GDM1 (cell line): Measurements from ENCODE around the gene CDH4.

Source experiments
- DNase-seq: peaks from one replicate; lab custom pipeline; 2025; lab: John Stamatoyannopoulos, UW

CDH4 gene

DNA sequence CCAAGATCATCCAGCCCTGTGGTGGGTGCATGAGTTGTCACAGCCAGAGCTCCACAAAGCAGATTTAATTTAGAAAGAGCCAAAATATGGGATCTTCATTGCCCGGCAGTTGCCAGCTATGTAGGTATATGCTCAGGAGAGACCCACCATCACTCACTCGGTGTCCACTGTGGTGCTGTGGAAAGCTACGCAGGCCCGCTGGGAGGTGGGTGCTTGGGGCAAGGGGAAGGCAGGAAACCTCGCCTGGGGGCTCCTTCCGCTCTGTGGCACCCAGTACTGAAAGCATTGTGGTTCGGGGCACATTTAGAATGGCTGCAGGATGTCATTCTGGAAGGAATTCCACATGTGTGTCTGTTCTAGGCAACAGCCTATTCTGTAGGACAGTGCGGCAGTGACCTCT is 553.7 kb downstream of the CDH4 start:
- DNase-seq: no peak

DNA sequence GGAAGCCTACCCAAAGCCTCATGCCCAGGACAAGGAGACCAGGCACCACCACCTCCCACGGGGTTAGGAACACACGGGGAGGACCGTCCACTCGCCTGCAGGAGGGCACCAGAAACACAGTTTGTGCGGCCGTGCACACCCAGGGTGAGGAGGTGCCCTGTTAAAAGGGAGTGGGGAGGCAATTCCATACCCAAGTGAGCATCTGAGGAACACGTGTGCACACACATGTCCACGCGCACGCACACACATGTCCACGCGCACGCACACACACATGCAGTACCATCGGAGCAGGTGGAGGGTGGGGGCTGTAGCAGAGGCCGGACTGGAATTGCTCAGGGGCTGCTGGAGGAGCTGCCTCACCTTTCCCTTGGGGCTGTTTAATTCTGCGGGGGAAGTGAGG is 554.3 kb downstream of the CDH4 start:
- DNase-seq: no peak

DNA sequence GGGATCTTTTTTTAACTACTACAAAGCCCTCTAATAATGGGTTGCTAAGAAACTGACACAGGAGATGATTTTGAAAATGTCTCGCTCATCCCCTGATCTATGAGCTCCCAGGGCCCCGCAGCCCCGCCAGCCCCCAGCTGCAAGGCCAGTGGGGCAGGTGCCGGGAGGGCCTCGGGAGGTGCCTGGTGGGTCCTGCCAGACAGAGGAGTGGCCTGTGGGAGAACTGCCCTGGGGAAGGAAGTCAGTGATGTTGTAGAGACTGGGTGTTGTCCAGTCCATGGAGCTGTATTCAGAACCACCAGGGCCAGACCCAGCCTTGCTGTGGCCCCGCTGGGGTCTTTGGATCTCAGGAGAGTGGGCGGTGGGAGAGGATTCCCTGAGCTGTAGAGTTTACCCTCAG is 554.9 kb downstream of the CDH4 start:
- DNase-seq: no peak

DNA sequence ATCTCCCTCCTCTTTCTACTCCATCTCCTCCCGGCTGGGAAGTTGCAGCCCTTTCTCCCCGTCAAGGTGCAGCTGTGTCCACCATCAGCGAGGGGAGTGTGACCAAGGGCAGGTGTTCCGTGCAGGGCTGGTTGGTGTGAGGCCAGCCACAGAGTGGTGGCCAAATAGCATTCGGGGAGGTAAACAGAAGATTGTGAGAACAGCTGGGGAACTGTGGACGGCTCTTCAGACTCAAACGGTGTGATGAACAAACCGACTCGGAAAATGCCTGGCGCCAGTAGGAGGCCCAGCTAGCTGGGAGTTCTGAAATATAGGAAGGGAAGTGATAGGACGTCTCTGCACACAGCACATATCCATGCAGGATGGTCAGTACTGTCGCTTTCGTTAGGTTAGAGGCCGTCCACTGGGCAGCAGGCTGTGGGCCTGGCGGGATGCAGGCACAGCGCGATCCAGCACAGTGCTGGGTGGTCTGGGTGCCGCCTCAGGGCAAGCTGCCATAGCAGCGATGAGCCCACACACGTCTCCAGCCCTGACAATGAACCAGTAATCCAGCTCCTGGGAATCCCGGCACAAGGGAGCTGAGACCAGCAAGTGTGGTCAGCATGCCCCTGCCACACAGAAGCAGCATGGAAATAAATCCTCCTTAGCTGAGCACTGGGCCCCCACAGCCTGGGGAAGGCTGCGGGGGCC is 555.6 kb downstream of the CDH4 start:
- DNase-seq: no peak

DNA sequence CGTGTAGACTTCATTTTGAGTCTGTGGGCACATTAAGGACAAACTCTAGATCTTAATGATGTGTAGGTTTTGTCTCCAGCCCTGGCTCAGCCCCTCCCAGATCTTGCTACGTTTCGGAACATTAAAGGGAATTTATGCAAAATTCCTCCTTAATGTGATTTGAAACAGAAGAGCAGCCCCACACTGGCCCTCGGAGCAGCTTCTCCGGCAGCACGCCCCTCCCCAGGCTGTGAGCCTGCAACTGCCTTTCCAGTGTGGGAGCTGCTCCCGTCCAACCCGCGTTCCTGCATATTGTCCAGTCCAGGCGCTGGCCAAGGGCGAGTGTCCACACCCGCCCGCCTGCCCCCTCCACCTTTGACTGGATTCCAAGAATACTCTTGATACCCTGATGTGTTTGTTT is 556.4 kb downstream of the CDH4 start:
- DNase-seq: no peak

DNA sequence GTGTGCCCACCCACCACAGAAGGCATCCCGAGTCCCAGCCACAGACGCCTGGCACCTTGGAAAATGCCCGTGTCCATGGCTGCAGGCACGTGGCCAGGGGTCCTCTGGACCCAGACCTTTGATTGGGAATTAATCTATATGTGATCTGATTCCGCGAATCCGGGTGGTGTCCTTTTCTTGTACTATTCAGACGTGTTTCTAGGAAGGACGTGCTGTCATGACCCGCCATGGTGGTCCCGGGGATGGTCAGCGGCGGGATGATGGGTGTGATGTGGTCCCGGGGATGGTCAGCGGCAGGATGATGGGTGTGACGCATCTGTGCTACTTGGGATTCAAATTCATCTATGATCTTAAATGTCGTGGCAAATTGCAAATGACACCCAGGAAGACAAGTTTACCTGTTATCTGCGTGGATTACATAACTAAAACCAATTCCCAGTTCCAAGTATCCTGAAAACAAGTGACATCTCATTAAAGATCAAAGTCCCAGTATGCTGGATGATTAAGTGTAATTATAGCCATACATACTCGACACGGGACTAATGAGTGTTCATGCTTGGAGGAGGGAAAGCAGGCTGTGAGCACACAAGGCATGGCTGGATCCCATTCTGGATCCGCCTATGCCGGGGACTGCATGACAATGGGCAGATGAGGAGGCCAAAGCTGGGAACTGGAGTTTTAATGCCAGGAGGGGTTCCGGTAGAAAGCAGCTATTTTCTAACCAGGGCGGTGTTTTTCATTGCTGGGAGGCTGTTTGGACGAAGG is 557.1 kb downstream of the CDH4 start:
- no peak for DNase-seq

DNA sequence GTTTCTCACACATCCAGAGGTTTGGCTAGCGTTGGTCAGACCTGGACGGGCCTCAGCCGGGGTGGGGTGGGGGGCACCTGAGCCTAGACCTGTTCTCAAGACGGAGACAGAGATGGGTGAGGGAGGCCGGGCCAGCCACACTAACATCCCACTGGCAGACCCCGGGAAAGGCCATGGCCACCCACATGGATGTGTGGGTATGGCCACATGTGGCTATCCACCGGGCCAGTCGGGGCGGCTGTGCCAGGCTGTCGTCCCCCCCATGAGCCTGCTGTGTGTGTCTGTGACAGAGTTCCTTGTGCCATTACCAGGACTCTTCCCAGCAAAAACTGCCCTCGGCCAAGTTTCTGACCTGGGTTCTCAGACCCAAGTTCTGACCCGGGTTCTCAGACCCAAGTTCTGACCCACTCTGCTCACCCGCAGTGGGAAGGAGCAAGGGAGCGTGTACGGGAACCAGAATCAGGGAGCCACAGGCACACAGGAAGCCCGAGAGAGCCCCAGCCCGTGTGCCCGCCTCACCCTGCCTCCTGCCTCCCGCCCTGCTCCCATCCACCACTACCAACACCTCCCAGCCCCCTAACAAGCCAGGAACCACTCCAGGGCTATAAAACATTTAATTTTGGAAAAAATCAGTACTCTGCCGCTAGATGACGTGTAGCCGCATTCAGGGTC is 558.1 kb downstream of the CDH4 start:
- no peak for DNase-seq

DNA sequence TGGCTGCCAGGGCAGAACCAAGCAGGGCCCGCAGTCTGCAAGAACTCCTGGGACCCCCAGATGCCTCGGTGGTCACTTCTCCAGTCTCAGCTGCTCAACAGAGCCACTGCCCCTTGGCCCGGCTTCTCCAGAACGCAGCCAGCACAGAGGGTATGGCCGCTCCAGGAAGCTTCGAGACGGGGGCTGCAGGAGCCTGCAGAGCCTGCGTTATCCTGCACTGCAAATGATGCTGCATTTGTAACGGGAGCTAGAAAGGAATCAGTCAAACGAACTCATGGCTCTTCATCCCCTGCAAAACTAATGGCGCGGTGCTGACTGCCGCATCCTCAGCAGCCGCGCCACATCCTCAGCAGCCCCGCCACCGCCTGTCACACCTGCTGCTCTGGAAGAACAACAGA is 558.7 kb downstream of the CDH4 start:
- DNase-seq: no peak

DNA sequence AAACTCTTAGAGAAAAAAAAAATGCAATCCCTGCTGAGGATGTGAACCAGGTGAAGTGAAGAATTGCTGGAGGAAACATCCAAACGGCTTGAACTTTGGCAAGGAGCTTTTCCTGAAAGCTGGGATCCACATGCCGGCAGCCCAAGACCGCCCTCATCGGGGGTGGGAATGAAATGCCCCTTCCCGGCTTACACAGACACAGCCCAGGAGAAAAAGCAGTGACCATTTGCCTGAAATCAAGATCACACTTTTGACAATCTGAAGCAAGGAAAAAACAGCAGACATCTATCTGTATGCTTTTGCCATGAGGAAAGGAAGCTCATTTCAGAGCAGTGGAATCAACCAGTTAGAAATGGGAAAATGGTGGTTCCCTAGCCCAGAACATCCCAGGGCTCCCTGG is 559.1 kb downstream of the CDH4 start:
- no peak for DNase-seq

DNA sequence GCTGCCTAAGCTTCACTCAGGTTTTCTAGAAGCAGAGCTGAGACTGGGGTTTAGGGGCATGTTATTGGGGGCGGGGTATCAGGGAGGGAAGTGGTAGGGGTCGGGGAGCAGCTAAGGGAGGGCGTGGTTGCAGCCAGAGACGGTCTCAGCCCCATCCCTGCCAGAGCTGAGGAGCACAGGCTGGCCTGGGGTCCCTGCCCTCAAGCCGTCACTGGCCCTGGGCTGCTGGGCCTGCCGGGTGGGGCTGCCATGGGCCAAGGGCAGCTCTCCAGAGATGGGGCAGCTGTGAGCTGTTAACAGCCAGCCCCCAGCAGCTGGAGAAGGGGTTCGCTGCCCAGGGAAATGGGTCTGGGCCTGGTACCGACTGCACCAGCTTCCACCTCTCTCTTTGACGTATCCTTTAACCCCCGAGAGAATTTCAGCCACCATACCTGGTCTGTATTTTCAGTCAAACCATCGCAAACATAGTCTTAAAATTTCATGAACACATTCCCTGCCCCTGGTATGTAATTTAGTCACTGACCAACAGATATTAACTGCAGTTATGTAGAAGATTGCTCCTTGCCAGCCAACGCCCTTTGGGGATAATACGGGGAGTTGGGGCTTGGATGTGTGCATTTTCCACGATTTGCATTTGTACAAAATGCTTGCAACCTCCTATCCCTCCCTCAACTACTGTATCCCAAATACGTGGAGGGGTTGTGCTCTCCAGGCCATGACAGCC is 560.2 kb downstream of the CDH4 start:
- no peak for DNase-seq

DNA sequence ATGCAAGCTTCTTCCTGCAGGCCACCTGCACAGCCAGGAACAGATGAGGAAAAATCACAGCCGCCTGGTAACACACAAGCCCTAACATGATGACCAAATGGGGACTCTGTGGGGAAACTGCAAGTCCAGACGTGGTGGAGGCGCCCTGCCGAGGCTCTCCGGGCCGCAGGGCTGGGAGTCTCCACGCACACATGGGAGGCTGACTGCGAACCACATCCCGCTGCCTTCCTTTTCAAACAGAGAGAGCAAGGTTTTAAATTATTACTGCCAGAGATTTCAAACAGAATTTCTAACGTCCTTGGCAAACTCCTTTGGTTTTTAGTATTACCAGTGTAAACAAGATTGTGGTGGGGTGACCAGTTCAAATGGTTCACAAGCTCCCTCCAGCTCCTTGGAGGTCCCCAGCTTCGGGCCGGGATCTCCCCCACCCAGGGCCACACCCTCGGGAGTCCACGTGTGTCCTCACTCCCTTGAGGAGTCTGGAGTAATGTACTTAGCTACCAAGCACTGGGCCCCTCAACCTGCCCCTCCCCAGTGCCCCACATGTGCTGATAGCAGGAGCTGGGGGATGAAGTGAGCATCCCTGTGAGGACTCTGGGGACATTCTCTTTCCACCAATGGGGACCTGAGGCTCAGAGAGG is 560.9 kb downstream of the CDH4 start:
- no peak for DNase-seq

DNA sequence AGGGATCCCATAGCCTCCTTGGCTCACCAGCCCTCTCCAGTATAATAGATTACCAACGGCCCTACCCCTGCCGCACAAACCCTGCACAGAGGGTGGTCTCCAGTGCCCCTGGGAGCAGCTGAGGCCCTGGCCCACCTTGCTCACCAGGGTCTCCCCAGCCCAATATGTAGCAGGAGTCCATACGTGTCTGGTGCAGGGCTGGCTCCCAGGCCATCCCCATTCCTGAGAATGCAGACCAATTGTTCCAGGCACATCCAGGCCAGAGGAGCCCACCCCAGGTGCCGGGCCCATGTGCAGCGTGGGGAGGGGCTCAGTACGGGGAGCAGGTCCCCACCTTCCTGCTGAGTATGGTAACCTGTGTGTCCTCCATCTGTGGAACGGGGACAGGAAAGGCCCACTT is 561.7 kb downstream of the CDH4 start:
- no peak for DNase-seq

DNA sequence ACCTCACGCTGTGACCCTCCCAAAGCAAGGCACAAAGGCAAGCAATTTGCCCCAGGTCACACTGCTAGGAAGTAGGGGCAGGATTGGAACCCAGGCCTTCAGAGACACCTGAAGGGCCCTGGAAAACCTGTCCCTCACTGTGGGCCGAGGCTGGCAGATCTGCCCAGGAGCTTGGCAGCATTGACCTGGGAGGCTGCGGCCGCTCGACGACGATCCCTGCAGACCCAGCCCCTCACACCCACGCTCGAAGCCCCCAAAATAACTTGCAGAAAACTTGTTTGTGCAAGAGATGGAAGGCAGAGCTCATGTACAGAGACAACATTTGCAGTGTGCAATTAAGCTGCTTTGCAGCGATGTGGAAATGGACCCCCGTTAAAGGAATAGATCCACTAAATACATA is 562.2 kb downstream of the CDH4 start:
- no peak for DNase-seq

DNA sequence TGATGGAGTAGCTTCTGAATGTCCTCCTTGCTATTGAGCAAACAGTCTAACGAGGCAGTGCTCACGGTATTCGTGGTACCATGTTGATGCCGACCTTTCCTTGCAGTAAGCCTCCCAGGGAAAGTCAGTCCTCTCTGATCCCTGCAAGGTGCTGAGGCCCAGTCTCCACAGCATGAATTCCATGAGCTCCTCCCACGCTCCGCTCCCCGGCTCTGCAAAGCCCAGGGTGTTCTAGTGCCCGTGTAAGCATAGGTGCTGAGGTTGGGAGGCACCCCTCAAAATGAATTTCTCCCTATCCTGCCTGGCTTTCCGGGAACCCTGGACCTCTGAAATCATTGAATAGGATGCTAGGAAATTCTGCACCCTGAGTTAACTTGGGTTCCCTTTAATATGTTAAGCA is 562.7 kb downstream of the CDH4 start:
- no peak for DNase-seq

DNA sequence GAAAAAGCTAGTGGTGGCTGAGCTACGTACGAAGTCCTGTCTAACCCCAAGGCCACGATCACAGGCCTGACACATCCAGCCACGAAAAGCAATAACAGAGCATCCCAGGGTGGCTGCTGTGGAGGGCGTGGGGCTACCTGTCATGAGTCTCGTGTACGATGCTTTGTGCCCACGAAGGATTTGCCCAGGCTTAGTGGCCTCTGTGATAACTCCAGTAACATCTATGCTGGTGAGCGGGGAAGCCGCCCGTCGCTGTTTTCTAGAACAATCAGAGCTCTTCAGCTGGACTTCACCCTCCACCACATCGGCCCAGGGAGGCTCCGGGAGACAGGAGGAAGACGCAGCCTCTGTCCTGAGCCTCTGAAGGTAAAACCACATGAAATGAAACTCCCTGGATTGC is 563.1 kb downstream of the CDH4 start:
- no peak for DNase-seq

DNA sequence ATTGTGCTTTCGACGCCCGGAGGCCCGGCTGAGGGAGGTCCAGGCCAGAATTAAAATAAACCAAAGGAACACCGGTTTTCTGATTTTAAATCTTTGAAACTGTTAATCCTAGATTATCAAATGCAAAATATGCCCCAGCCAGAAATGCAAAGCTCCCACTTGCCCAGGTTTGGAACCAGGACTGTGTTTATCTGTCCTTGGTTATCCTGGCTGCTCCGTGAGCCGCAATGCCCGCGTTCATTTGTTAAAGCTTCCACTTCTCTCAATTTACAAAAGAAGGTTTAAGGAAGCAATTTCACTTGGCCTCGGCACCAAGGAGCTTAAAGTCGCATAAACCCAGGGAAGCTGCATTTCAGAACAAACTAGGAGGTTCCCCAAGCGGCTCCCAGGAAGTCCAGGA is 563.6 kb downstream of the CDH4 start:
- DNase-seq: no peak

DNA sequence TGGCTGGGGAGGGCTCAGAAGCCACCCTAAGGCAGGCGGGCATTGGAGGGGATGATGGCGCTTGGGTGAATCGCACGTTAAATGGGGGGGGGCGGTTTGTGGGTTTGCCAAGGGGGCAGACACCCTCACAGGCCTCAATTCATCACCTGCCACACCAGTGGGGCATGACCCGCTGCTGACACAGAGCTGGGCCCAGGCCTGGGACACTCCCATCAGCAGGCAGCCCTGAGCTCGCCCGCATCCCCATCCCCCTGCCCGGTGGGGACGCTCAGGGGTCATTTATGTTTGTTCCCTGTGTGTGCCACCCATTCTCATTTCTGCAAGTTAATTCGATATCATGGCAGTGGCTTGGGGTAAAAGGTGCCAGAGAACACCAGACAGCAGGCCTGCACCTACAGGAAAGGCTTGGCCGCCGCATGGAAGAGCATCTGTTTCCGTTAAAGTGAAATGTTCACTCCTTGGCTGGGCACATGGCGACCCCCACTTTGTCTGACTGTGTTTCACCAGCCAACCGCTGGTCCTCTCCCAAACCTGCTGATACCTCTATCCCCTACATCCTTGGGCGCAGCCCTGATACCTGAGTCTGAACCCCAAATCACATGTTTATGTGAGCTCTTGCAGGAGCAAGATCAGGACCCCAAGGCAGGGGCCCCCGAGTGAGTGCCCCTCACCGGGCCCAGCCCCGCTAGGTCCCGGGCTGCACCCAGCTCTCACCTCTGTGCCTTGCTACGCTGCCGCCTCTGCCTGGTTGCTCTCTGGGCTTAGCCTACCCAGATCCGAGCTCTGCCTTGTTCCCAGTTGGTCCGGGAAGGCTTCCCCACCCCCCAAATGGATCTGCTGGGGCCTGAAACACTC is 564.8 kb downstream of the CDH4 start:
- no peak for DNase-seq

DNA sequence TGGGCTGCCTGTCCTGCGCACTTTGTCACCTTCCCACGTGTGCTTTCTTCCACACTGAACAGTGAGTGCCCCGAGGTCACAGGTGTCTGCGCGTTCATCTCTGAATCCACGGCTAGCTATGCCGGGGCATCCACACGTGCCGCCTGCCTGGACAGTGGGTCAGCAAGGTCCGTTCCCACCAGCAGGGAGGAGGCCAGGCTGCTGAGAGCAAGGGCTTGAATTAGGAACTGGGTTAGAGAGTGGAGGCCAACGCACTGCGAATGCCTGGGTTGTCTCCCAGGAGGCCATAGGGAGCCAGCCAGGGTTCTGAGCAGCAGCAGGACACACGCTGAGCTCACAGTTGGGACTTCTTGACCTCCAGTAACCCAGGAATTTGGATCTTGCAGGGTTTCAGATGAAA is 565.5 kb downstream of the CDH4 start:
- DNase-seq: no peak

DNA sequence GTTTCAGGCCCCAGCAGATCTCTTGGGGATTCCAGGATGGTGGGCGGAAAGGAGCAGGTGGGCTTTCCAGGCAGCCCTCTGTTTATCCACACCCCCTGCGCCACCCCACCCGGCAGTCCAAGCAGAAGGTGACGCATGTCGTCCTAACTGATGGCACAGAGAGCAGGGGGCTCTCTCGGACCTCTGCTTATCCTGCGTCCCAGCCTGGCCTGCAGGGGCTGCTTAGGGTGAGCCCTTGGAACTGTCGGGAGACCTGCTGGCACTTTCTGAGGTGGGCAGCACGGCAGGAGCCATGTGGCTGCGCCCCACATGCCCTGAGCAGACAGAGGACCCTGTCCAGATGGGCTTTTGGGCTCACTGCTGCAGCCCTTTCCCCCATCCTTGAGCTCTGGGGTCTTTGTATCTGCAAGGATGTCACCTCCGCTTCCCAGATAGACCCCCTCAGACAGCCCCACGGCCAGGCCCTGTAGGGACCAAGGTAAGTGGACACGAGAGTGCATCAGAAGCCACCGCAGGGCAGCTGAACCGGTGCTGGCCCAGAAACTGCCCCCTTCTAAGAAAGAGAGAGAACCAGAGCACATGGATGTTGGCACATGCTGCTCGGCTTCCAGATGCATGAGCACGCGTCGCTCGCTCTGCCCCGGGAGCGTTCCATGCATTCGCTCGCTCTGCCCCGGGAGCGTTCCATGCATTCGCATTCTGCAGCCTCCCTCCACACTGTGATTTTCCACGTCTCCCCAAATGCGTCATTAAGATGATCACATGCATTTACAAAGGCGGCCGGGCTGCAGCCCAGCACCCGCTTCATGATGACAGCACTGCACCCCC is 566.9 kb downstream of the CDH4 start:
- no peak for DNase-seq

DNA sequence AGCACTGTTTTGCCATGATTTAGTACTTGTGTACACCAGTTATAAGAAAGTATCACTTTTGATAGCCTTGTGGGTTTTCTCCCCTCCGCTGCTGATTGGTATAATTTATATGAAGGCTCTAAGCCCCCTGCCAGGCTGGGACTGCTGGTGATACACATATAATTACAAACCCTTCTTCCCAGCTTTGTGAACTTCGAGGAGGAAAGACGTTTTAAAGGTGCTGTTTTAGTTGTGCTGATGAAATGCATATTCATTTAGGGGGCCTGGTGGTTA is 567.4 kb downstream of the CDH4 start:
- DNase-seq: no peak
